ENCODE measurements around the gene LRP11.

Gene LRP11

GRCh38 chr6:149888659-149889058 is 24.5 kb upstream of the LRP11 start:
- Histone ChIP-seq H3K4me3 (replicated peaks; ENCODE audit: insufficient read depth, low read length) (no peak overlapping the region), H3K27me3 (ENCODE audit: insufficient read depth, poor library complexity, severe bottlenecking) (no peaks in the 10 kb centered on the region), H3K27ac (replicated peaks) (no peak overlapping the region)
- no peak for DNase-seq (ENCODE audit: low read depth in 1 of 2, low spot score in 1 of 2)
- TF ChIP-seq GABPA (IDR thresholded peaks at IDR 0.05; ENCODE audit: low read depth) (no peak), REST (IDR thresholded peaks at IDR 0.05; ENCODE audit: insufficient replicate concordance, low read depth) (no peak), CTCF (IDR thresholded peaks at IDR 0.05; ENCODE audit: insufficient read depth, low read length) (no peak), POLR2AphosphoS5 (IDR thresholded peaks at IDR 0.05; ENCODE audit: low read depth) (no peak), SPI1 (IDR thresholded peaks at IDR 0.05; ENCODE audit: borderline replicate concordance, low read depth) (no peak)

- H3K27ac ChIP-seq (replicated peaks): no peak overlapping the region
- H3K4me3 ChIP-seq (replicated peaks; ENCODE audit: insufficient read depth, low read length): no peak overlapping the region
- no peak for DNase-seq (ENCODE audit: low read depth in 1 of 2, low spot score in 1 of 2)
- TF ChIP-seq REST (IDR thresholded peaks at IDR 0.05; ENCODE audit: insufficient replicate concordance, low read depth) (no peak), GABPA (IDR thresholded peaks at IDR 0.05; ENCODE audit: low read depth) (no peak), SPI1 (IDR thresholded peaks at IDR 0.05; ENCODE audit: borderline replicate concordance, low read depth) (no peak), POLR2AphosphoS5 (IDR thresholded peaks at IDR 0.05; ENCODE audit: low read depth) (no peak), CTCF (IDR thresholded peaks at IDR 0.05; ENCODE audit: insufficient read depth, low read length) (no peak)
- H3K27me3 ChIP-seq (ENCODE audit: insufficient read depth, poor library complexity, severe bottlenecking): no peaks in the 10 kb centered on the region
These were observed 23.9 kb upstream of the LRP11 start for GRCh38 chr6:149888093-149888492.

GRCh38 chr6:149887343-149887742 is 23.2 kb upstream of the LRP11 start:
- TF ChIP-seq SPI1 (IDR thresholded peaks at IDR 0.05; ENCODE audit: borderline replicate concordance, low read depth): no peak
- no peak for TF ChIP-seq POLR2AphosphoS5 (IDR thresholded peaks at IDR 0.05; ENCODE audit: low read depth)
- TF ChIP-seq REST (IDR thresholded peaks at IDR 0.05; ENCODE audit: insufficient replicate concordance, low read depth): no peak
- Histone ChIP-seq H3K27me3 (ENCODE audit: insufficient read depth, poor library complexity, severe bottlenecking) (no peaks in the 10 kb centered on the region), H3K27ac (replicated peaks) (no peak overlapping the region), H3K4me3 (replicated peaks; ENCODE audit: insufficient read depth, low read length) (no peak overlapping the region)
- DNase-seq (ENCODE audit: low read depth in 1 of 2, low spot score in 1 of 2): no peak

GRCh38 chr6:149885888-149886287 is 21.7 kb upstream of the LRP11 start:
- H3K27ac ChIP-seq (replicated peaks): no peak overlapping the region
- no peaks in the 10 kb centered on the region for H3K27me3 ChIP-seq (ENCODE audit: insufficient read depth, poor library complexity, severe bottlenecking)
- no peak for TF ChIP-seq POLR2AphosphoS5 (IDR thresholded peaks at IDR 0.05; ENCODE audit: low read depth)
- no peak for TF ChIP-seq REST (IDR thresholded peaks at IDR 0.05; ENCODE audit: insufficient replicate concordance, low read depth)
- TF ChIP-seq SPI1 (IDR thresholded peaks at IDR 0.05; ENCODE audit: borderline replicate concordance, low read depth): no peak
- TF ChIP-seq GABPA (IDR thresholded peaks at IDR 0.05; ENCODE audit: low read depth): no peak
- TF ChIP-seq CTCF (IDR thresholded peaks at IDR 0.05; ENCODE audit: insufficient read depth, low read length): no peak
- H3K4me3 ChIP-seq (replicated peaks; ENCODE audit: insufficient read depth, low read length): no peak overlapping the region
- no peak for DNase-seq (ENCODE audit: low read depth in 1 of 2, low spot score in 1 of 2)

Measured in HL-60 (cell line).